IPS-15b (cell line): ENCODE data around the gene FRMD6.
A peak's percentile ranks its signal among the peaks of the same experiment; 100 is the strongest.
"Not testable (repeated sequence)": the region's sequence is repeated elsewhere in the genome, so short reads cannot be mapped to it uniquely, and the experiment has no call there.

ENCODE experiments used
- H3K27me3 ChIP-seq: one replicate; pipeline ENCODE4 v1.6.1; 2013; ENCODE audit warnings: low read length; ENCODE audit not compliant: control insufficient read depth, insufficient read depth
- H3K36me3 ChIP-seq: one replicate; pipeline ENCODE4 v1.6.1; 2013; ENCODE audit warnings: low read length; ENCODE audit not compliant: control insufficient read depth, insufficient read depth
- H3K4me1 ChIP-seq: one replicate; pipeline ENCODE4 v1.6.1; 2013; ENCODE audit warnings: mild to moderate bottlenecking, low read length; ENCODE audit not compliant: control insufficient read depth, insufficient read depth
- H3K4me3 ChIP-seq: one replicate; pipeline ENCODE4 v1.5.1; 2013; ENCODE audit warnings: low read depth, low read length
- H3K9ac ChIP-seq: one replicate; pipeline ENCODE4 v1.6.1; 2013; ENCODE audit warnings: low read depth, mild to moderate bottlenecking, low read length
- H3K9me3 ChIP-seq: one replicate; pipeline ENCODE4 v1.6.1; 2013; ENCODE audit warnings: mild to moderate bottlenecking, low read length; ENCODE audit not compliant: control insufficient read depth, insufficient read depth

FRMD6 gene

DNA sequence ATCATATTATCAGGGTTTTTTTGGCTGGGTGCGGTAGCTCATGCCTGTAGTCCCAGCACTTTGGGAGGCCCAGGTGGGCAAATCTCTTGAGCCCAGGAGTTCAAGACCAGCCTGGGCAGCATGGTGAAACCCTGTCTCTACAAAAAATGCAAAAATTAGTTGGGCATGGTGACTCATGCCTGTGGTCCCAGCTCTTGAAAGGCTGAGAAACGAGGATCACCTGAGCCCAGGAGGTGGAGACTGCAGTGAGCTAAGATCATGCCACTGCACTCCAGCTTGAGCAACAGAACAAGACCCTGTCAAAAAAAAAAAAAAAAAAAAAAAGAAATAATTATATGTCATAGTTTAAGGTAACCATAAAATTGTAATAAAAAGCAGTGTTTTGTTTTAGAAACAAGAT, 18.4 kb upstream of the FRMD6 start:
- not testable (repeated sequence) for H3K4me1 ChIP-seq, H3K27me3 ChIP-seq, H3K9ac ChIP-seq, H3K4me3 ChIP-seq, H3K36me3 ChIP-seq, H3K9me3 ChIP-seq

DNA sequence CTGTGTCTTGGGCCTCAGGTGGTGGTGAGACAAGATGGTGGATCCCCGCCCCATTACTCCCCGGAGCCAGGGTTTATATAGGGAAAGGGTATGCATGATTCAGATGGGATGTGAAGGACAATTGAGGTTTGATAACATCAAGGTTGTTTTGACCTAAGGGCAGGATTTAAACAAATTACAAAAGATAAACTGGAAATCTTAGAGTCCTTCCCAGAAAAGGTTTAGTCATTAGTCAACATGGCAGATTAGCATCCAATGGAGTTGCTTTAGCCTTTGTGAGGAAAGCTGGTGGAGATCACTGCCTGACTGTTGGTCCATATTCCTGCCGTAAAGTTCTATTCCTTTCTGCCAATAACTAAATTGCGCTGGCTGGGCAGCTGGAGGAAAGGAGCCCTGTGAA, 15.6 kb upstream of the FRMD6 start:
- H3K9me3 ChIP-seq: no peaks in the 10 kb centered on the region
- H3K4me3 ChIP-seq: no peak overlapping the region
- H3K36me3 ChIP-seq: no peaks in the 10 kb centered on the region
- H3K9ac ChIP-seq: no peak overlapping the region
- no peaks in the 10 kb centered on the region for H3K27me3 ChIP-seq
- peaks cover 4% of the 10 kb centered on the region for H3K4me1 ChIP-seq

DNA sequence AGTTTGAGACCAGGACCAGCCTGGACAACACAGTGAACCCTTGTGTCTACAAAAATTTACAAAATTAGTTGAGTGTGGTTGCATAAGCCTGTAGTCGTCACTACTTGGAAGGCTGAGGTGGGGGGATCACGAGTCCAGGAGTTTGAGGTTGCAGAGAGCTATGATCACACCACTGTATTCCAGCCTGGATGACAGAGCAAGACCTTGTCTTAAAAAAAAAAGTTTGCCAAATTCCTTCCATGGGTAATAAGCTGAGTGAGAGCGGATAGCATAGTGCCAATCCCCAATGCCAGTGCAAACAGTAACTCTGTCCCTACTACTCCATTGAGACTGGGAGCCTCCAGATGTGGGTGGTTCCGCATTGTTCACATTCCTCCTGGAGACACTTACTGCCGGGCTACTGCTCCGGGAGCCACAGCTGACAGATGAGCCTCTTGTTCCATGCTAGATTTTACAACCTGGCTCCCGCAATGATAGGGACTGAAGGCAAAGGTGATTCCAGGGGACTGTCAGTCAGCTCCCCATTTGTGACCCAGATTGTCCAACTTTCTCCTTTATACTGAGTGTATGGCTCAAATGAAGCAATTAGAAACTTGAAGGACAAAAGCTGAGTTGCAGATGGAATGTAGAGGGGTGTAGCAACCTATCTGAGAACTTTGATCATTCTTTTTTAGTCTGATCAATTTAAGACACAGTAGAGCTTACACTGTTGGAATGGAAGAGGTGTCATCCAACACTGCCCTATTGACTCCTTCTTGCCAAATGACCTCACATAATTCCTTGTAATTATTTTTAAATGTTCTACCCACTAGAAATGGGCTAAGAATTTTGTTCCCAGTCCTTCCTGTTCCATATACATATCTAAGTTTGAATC, 13.4 kb upstream of the FRMD6 start:
- H3K27me3 ChIP-seq: no peaks in the 10 kb centered on the region
- H3K4me3 ChIP-seq: no peak overlapping the region
- H3K4me1 ChIP-seq: peaks cover 4% of the 10 kb centered on the region
- no peak overlapping the region for H3K9ac ChIP-seq
- no peaks in the 10 kb centered on the region for H3K36me3 ChIP-seq
- no peaks in the 10 kb centered on the region for H3K9me3 ChIP-seq

DNA sequence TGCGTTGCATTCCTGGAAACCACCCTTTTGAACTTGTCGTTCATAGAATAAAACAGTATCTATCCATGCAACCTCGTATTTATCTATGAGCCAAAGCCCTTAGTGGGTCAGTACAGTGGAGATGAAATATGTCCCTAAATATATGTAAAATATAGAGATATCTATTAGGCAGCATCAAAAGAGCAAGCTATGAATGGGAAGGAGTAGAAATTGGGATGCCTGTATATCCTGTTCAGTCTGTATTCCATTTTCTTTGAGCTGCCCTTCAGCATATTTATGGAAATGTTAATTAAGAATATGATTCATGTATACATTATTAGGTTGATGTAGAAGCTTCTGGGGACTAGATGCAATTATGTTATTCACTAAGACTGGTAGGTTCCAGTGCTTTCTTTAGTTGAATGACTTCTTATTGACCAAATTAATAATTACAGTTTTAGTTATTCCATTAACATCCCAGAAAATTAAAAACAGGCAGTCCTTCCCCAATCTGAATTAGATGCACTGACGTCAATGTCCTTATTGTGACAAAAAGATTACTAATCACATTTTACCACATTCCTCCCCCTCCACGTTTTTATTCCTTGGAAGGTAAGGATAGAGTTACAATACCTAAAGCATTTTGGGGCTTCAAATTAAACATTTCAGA, 11.9 kb upstream of the FRMD6 start:
- Histone ChIP-seq H3K4me3 (no peak overlapping the region), H3K9ac (no peak overlapping the region), H3K4me1 (peaks cover 4% of the 10 kb centered on the region), H3K27me3 (no peaks in the 10 kb centered on the region), H3K9me3 (no peaks in the 10 kb centered on the region), H3K36me3 (no peaks in the 10 kb centered on the region)

DNA sequence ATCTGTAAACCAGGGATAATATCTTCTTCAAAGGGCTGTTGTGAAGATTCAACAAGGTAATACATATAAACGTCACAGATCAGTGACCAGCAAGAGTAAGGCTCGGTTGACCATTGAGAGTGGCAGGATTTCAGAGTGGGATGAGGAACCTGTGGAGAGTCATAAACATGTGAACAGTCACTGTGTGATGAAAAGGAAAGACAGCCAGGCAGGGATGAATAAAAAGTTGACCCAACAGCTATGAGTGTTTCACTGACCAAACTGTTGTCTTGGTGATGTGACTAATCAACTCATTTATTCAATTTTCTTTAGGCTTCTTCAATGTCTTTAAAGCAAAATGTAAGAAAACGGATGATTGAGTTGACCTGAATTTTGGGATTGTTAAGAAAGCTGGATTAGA, 8.6 kb upstream of the FRMD6 start:
- Histone ChIP-seq H3K9me3 (no peaks in the 10 kb centered on the region), H3K27me3 (no peaks in the 10 kb centered on the region), H3K4me1 (peaks cover 4% of the 10 kb centered on the region), H3K9ac (no peak overlapping the region), H3K4me3 (no peak overlapping the region), H3K36me3 (no peaks in the 10 kb centered on the region)

DNA sequence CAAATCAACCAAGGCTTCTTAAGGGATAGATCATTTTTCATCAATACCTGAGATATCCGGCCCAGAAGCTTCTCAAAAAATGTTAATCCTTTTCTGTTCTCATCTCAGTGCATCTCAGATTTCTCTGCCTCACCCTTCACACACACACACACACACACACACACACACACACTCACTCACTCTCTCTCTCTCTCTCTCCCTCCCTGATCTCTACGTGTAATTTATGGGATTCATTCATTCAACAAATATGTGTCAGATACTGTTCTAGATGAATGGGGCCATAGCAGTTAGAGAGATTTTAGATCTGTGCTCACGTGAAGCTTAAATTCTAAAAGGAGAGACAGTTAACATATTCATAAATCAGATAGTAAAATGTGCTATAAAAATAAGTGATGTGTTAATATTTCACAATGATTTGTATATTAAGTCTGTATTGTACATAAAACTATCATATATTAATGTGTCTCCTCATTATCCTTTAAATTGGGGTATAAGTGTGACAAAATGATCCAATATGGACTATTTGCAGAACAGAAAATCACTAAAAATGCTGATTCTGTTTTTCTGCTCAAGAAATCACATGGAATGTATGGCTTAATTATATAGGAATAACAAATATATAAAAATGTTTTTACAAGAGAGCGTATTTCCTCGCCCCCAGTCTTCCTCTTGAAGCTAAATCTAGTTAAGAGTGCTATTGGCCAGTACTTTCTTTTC, 7.3 kb upstream of the FRMD6 start:
- Histone ChIP-seq H3K36me3 (no peaks in the 10 kb centered on the region), H3K9me3 (no peaks in the 10 kb centered on the region), H3K9ac (no peak overlapping the region), H3K27me3 (no peaks in the 10 kb centered on the region), H3K4me1 (no peaks in the 10 kb centered on the region), H3K4me3 (no peak overlapping the region)

DNA sequence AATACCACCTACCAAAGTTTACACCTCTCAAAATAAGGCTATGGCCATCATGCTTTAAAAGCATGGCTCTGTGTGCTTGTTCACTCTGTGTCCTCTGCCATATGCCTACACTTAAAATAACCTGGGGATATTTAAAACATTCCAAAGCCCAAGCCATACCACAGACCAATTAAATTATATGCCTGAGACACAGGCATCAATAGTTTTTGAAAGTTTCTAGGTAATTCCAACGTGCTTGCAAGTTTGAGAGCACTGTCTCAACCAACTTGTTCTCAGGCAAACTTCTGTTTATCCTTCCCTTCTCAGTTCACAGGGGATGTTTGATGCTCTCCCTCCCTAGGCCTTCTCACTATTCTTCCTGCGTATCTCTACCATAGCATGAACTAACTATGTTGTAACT, 3.4 kb upstream of the FRMD6 start:
- Histone ChIP-seq H3K4me3 (no peak overlapping the region), H3K36me3 (no peaks in the 10 kb centered on the region), H3K9me3 (no peaks in the 10 kb centered on the region), H3K4me1 (no peaks in the 10 kb centered on the region), H3K27me3 (no peaks in the 10 kb centered on the region), H3K9ac (no peak overlapping the region)

DNA sequence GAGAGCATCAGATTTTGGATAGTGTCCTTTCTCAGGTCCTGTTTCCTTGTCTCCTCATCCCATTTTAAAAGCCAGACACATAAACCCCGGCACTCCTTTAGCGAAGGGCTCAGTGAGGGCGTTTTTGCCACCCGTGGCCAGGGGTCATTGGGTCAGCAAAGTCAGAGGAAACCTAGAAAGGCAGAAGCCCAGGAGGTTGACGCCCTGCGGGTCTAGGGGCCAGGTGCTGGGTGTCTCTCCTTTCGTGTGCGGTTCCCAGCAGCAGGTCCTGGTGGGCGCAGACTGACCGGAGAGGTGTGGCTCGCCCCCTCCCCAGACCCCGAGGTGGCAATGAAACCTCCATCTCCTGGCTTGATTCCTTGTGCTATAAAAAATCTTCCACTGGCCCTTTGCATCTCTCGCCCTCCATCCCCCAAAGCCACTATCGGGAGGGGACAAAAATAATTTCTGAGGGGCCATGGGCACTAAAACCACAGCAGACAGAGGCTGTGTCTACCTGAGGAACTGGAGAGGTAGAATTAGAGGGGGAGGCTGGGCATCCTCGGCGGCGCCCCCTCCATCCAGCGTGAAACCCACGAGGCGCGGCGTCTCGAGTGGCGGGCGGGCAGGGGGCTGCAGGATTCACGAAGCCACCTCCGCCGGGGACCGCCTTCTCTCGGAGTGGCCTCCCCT, 858 bp upstream of the FRMD6 start:
- H3K4me3 ChIP-seq: peak overlapping the region; percentile 83
- H3K4me1 ChIP-seq: peaks cover 7% of the 10 kb centered on the region
- no peaks in the 10 kb centered on the region for H3K36me3 ChIP-seq
- H3K9me3 ChIP-seq: no peaks in the 10 kb centered on the region
- H3K27me3 ChIP-seq: no peaks in the 10 kb centered on the region
- H3K9ac ChIP-seq: peak overlapping the region; percentile 98

DNA sequence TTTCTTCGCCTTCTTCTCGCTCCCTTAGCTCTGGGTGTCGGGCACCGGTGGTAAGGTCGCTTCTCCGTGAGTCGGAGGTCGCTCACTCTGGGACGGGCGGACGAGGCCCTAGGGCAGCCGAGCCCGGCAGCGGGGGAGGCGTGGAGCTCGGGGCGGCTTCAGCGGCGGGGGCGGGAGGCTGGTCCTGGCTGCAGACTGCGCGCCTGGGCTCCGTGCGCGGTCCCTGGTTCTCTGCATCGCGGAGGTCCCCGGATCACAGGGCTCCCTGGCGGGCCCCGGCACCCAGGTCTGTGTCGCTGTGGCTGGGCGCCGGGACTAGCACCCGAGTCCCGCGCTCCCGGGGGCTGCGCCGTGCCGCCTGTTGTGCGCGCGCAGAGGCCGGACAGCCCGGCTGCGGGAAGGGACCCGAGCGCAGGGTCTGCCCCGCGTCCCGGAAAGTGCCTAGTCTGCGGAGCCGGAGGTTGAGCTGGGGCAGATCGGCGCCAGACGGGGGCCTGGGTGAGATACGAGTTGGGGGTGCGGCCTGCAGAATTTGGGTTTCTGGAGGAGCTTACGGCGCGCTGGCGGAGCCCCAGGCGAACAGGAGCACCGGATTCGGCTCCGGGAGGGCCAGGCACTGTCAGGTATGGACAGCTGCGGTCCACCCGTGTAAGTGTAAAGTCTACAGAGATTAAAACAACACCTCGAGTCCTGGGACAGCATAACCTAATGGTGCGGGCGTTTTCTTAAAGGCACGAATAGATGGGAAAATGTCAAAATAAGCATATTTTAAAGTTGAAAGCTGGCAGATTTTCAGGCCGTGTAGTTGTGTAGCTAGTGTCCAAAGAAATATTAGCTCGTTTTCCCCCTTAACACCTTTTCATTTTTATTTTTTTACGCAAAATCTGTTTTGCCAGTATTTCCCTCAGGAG, 713 bp downstream of the FRMD6 start:
- Histone ChIP-seq H3K36me3 (no peaks in the 10 kb centered on the region), H3K9me3 (no peaks in the 10 kb centered on the region), H3K9ac (peak overlapping the region; percentile 41), H3K4me1 (peaks cover 7% of the 10 kb centered on the region), H3K4me3 (peak overlapping the region; percentile 87), H3K27me3 (no peaks in the 10 kb centered on the region)

DNA sequence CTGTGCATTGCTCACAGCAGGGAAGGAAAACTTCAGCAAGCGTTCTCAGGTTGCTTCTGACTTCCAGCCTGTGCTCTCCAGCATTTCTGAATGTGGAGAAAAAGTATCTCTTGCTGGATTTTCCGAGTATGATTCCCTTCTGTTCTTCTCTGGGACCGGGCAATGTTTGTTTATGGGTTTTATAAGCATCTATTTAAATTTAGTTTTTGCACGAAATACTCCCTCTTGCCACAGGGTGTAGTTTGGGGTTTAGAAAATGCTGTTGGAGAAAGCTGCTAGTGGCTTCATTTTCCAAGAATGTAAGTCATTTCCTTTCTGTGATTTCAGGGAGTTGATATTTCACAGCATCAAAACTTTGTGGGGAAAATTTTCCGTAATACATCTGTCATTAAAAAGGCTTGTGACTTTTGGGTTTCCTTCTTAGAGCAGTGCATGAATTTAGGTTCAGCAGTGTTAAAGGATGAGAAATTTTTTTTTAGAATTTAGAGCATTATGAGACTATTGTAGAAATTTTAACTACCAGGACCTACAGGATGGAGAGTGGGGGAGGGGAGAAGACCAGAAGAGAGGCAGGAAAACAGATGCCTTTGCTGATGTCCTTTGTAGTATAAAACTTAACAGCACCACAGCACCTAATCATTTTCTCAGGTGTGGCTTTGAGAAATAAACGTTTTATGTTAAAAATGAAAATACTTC, 1.5 kb downstream of the FRMD6 start:
- Histone ChIP-seq H3K4me1 (peaks cover 7% of the 10 kb centered on the region), H3K9ac (peak overlapping the region; percentile 41), H3K9me3 (no peaks in the 10 kb centered on the region), H3K27me3 (no peaks in the 10 kb centered on the region), H3K4me3 (peak overlapping the region; percentile 87), H3K36me3 (no peaks in the 10 kb centered on the region)
